Neural progenitor cell (in vitro differentiated cells): Measurements from ENCODE around the gene DENND5B. TPM values are rescaled to one million over a fixed set of nuclear protein-coding genes. Genes with fewer than 3 reads are reported as not detected.
"Not testable (repeated sequence)": the region's sequence is repeated elsewhere in the genome, so short reads cannot be mapped to it uniquely, and the experiment has no call there.

ENCODE experiments used
- DNase-seq: peaks from one replicate; pipeline ENCODE4 v3.0.0-alpha.2; 2016; ENCODE audit warnings: low spot score
- H2AFZ ChIP-seq: fragments of 200-600 bp; sonication (generic); replicated peaks from 2 replicates; pipeline ENCODE4 v1.6.1; 2016; ENCODE audit warnings: antibody characterized with exemption
- H3F3A ChIP-seq: fragments of 200-600 bp; sonication (generic); 2 replicates; pipeline ENCODE4 v1.6.1; 2016; ENCODE audit warnings: antibody characterized with exemption, low read depth
- H3K27ac ChIP-seq: fragments of 200-600 bp; sonication (generic); 2 replicates; pipeline ENCODE4 v1.5.1; 2016; ENCODE audit warnings: mild to moderate bottlenecking
- H3K27me3 ChIP-seq: fragments of 200-600 bp; sonication (generic); 2 replicates; pipeline ENCODE4 v1.6.1; 2016; ENCODE audit warnings: mild to moderate bottlenecking, moderate library complexity
- H3K36me3 ChIP-seq: fragments of 200-600 bp; sonication (generic); 2 replicates; pipeline ENCODE4 v1.5.1; 2016
- H3K4me1 ChIP-seq: fragments of 200-600 bp; sonication (generic); 2 replicates; pipeline ENCODE4 v1.6.1; 2016; ENCODE audit warnings: mixed run types
- H3K4me2 ChIP-seq: fragments of 200-600 bp; sonication (generic); 2 replicates; pipeline ENCODE4 v1.6.1; 2016
- H3K4me3 ChIP-seq: fragments of 200-600 bp; sonication (generic); 2 replicates; pipeline ENCODE4 v1.5.1; 2016
- H3K79me2 ChIP-seq: fragments of 200-600 bp; sonication (generic); 2 replicates; pipeline ENCODE4 v1.6.1; 2016; ENCODE audit warnings: low read depth
- H3K9ac ChIP-seq: fragments of 200-600 bp; sonication (generic); 2 replicates; pipeline ENCODE4 v1.6.1; 2016
- H3K9me3 ChIP-seq: fragments of 200-600 bp; sonication (generic); 2 replicates; pipeline ENCODE4 v1.5.1; 2016; ENCODE audit warnings: low read depth
- H4K20me1 ChIP-seq: fragments of 200-600 bp; sonication (generic); 2 replicates; pipeline ENCODE4 v1.6.1; 2016; ENCODE audit warnings: low read depth
- H3K27ac Mint-ChIP-seq: 3 replicates; pipeline ENCODE4 v1.8.0; 2021; ENCODE audit warnings: mixed read lengths
- H3K27me3 Mint-ChIP-seq: 2 replicates; pipeline ENCODE4 v1.8.0; 2022; ENCODE audit warnings: low read depth, mild to moderate bottlenecking, inconsistent platforms, moderate library complexity, mixed read lengths; ENCODE audit not compliant: insufficient read depth
- H3K36me3 Mint-ChIP-seq: 3 replicates; pipeline ENCODE4 v1.8.0; 2021; ENCODE audit warnings: mixed read lengths
- H3K4me1 Mint-ChIP-seq: 3 replicates; pipeline ENCODE4 v1.8.0; 2021; ENCODE audit warnings: mixed read lengths
- H3K4me3 Mint-ChIP-seq: 3 replicates; pipeline ENCODE4 v1.8.0; 2021; ENCODE audit warnings: mild to moderate bottlenecking, moderate library complexity, mixed read lengths
- H3K9me3 Mint-ChIP-seq: 3 replicates; pipeline ENCODE4 v1.8.0; 2020; ENCODE audit warnings: mixed read lengths
- EZH2 ChIP-seq: fragments of 200-600 bp; sonication (generic); IDR thresholded peaks from 2 replicates; pipeline ENCODE4 v1.6.1; 2017; ENCODE audit warnings: antibody characterized with exemption, mild to moderate bottlenecking, moderate library complexity
- EZH2phosphoT487 ChIP-seq: fragments of 200-600 bp; sonication (generic); IDR thresholded peaks from 2 replicates; pipeline ENCODE4 v1.6.1; 2017; ENCODE audit warnings: antibody characterized with exemption
- total RNA-seq: library from RNA; depleted of rRNA; stranded (reverse); fragments of >200 nt; gene quantifications from 2 replicates; pipeline ENCODE4 v1.2.3, GENCODE V29; 2015; ENCODE audit warnings: low replicate concordance
- TF ChIP-seq, protein P1 (sequence below): fragments of 200-600 bp; sonication (generic); IDR thresholded peaks from 2 replicates; pipeline ENCODE4 v1.5.1; 2017; ENCODE audit warnings: antibody characterized with exemption, mild to moderate bottlenecking

The DENND5B gene
- total RNA-seq, 1 donor from 2014 or later: 24.2 TPM

DNA sequence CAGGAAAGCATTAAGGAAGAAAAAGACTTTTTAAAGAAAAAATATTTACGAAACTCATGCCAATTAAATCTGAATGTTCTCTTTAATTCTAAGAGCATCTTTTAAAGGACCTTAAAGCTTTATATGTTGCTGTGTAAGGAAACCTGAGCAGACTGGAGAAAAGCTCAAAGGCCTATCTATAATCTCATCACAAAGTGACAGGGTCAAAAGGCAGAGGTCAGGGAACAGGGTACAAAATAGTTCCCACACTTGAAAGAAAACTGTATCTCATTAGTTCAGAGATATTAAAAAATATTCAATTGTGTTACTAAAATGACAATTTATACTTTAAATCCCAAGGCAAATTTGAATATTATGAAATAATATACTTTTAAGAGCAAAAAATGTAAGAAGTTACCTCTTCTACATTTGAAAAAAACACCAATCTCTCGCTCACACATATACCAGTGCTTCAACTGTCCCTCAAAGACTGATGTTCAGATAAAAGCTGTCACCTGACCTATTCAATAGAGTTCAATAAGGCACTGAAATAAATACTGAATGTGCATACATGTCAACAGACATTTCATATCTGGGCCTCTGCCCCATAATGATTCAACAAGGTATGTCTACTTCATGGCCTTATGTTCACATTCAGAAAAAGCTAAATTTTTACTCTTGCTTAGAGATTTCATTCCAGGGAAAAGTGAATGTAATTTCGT lies 17.9 kb downstream of the DENND5B start:
- Histone ChIP-seq H3K4me1 (peaks cover 39% of the 10 kb centered on the region), H3K27ac (peak overlapping the region; percentile 91), H3K36me3 (no peaks in the 10 kb centered on the region), H2AFZ (no peak overlapping the region), H3F3A (peaks cover 41% of the 10 kb centered on the region), H3K79me2 (peaks cover 91% of the 10 kb centered on the region), H3K4me2 (peak overlapping the region; percentile 61), H3K9ac (no peak overlapping the region), H4K20me1 (peaks cover 17% of the 10 kb centered on the region), H3K27me3 (no peaks in the 10 kb centered on the region), H3K4me3 (peak overlapping the region; percentile 14), H3K9me3 (no peaks in the 10 kb centered on the region)
- Mint-ChIP-seq H3K27ac (peak overlapping the region; percentile 95), H3K4me3 (peak overlapping the region; percentile 10), H3K36me3 (peaks cover 16% of the 10 kb centered on the region), H3K27me3 (no peaks in the 10 kb centered on the region), H3K9me3 (peaks cover 4% of the 10 kb centered on the region), H3K4me1 (peaks cover 49% of the 10 kb centered on the region)
- TF ChIP-seq, protein P1, sequence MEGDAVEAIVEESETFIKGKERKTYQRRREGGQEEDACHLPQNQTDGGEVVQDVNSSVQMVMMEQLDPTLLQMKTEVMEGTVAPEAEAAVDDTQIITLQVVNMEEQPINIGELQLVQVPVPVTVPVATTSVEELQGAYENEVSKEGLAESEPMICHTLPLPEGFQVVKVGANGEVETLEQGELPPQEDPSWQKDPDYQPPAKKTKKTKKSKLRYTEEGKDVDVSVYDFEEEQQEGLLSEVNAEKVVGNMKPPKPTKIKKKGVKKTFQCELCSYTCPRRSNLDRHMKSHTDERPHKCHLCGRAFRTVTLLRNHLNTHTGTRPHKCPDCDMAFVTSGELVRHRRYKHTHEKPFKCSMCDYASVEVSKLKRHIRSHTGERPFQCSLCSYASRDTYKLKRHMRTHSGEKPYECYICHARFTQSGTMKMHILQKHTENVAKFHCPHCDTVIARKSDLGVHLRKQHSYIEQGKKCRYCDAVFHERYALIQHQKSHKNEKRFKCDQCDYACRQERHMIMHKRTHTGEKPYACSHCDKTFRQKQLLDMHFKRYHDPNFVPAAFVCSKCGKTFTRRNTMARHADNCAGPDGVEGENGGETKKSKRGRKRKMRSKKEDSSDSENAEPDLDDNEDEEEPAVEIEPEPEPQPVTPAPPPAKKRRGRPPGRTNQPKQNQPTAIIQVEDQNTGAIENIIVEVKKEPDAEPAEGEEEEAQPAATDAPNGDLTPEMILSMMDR: no peak
- TF ChIP-seq EZH2 (no peak), EZH2phosphoT487 (no peak)
- DNase-seq: peak; percentile 41

DNA sequence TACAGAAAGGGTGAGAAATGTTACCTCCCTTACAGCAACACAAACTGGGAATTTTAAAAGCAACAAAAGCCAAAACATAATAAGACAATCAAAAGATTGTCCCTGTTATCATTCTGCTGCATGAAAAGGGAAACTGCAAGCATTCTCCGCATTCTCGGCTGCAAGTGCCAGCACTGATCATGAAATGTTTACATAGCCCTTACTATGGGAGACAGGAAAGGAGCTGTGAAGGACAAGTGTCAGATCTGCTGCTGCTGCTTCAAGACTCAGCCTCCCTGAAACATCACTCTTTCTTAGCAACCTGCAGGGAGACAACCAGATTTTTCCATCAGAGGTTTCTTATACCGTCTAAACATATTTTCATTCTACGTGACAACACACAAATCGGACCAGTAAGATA lies 20.1 kb downstream of the DENND5B start:
- Histone ChIP-seq H3K36me3 (no peaks in the 10 kb centered on the region), H3K9me3 (no peaks in the 10 kb centered on the region), H3K27ac (no peak overlapping the region), H3K9ac (no peak overlapping the region), H4K20me1 (peaks cover 17% of the 10 kb centered on the region), H3K4me2 (no peak overlapping the region), H3K27me3 (no peaks in the 10 kb centered on the region), H3K79me2 (peaks cover 84% of the 10 kb centered on the region), H3F3A (peaks cover 41% of the 10 kb centered on the region), H3K4me3 (no peak overlapping the region), H2AFZ (no peak overlapping the region), H3K4me1 (peaks cover 39% of the 10 kb centered on the region)
- peak; percentile 31 for DNase-seq
- Mint-ChIP-seq H3K4me1 (peaks cover 45% of the 10 kb centered on the region), H3K36me3 (peaks cover 12% of the 10 kb centered on the region), H3K4me3 (peak overlapping the region; percentile 42), H3K9me3 (no peaks in the 10 kb centered on the region), H3K27me3 (no peaks in the 10 kb centered on the region), H3K27ac (peak overlapping the region; percentile 96)
- TF ChIP-seq EZH2phosphoT487 (no peak), EZH2 (no peak)
- TF ChIP-seq, protein P1: no peak

DNA sequence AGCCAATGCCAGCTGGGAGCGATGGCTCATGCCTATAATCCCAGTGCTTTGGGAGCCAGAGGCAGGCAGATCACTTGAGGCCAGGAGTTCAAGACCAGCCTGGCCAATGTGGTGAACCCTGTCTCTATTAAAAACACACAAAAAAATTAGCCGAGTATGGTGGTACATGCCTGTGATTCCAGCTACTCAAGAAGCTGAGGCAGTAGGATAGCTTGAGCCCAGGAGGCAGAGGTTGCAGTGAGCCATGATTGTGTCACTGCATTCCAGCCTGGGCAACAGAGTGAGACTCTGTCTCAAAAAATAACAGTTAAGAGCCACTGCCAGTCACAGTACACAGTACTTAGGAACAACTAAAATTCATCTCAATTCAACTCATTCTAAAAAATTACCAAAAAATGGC lies 21.4 kb downstream of the DENND5B start:
- peaks cover 35% of the 10 kb centered on the region for H3K4me1 Mint-ChIP-seq
- not testable (repeated sequence) for H3K36me3 ChIP-seq, H3K4me2 ChIP-seq, H3K27ac Mint-ChIP-seq, H3K27me3 ChIP-seq, H3K27me3 Mint-ChIP-seq, DNase-seq, H3K9me3 ChIP-seq, H3K27ac ChIP-seq, H3K9me3 Mint-ChIP-seq, H3K4me3 ChIP-seq, H3K4me3 Mint-ChIP-seq, H2AFZ ChIP-seq, H3K36me3 Mint-ChIP-seq, H3K9ac ChIP-seq
- H4K20me1 ChIP-seq: peaks cover 17% of the 10 kb centered on the region
- H3K4me1 ChIP-seq: peaks cover 31% of the 10 kb centered on the region
- H3F3A ChIP-seq: peaks cover 34% of the 10 kb centered on the region
- H3K79me2 ChIP-seq: peaks cover 71% of the 10 kb centered on the region

DNA sequence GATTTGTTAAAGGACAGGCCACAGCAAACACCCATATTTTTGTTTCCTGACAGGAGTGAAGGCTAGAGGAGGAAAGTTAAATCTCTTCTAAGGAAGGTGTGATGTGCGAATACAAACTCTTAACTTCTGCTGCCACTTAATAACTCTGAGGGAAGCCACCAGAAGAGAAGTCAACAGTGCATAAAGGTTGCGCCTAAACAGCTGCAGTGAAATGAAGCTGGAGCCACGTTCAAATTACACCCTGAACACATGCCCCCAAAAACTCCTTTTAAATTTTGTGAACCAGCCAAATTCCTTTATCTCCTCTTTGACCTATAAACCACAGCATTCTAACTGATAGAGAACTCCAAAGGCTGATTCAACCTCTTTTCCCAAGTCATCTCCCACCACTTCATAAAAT lies 22.4 kb downstream of the DENND5B start:
- peaks cover 21% of the 10 kb centered on the region for H3K4me1 ChIP-seq
- Mint-ChIP-seq H3K27me3 (no peaks in the 10 kb centered on the region), H3K36me3 (peaks cover 7% of the 10 kb centered on the region), H3K4me1 (peaks cover 29% of the 10 kb centered on the region), H3K27ac (peak overlapping the region; percentile 46), H3K9me3 (no peaks in the 10 kb centered on the region), H3K4me3 (no peak overlapping the region)
- H3K4me3 ChIP-seq: no peak overlapping the region
- H3K9me3 ChIP-seq: no peaks in the 10 kb centered on the region
- no peaks in the 10 kb centered on the region for H3K36me3 ChIP-seq
- no peak overlapping the region for H2AFZ ChIP-seq
- H3K4me2 ChIP-seq: no peak overlapping the region
- TF ChIP-seq, protein P1: no peak
- no peak for TF ChIP-seq EZH2
- no peak for DNase-seq
- H4K20me1 ChIP-seq: peaks cover 14% of the 10 kb centered on the region
- peaks cover 24% of the 10 kb centered on the region for H3F3A ChIP-seq
- no peak overlapping the region for H3K9ac ChIP-seq
- no peak overlapping the region for H3K27ac ChIP-seq
- no peaks in the 10 kb centered on the region for H3K27me3 ChIP-seq
- H3K79me2 ChIP-seq: peaks cover 64% of the 10 kb centered on the region
